A549 (cell line): ENCODE results near the gene TRMT44. TPM values are rescaled to one million over a fixed set of nuclear protein-coding genes. Genes with fewer than 3 reads are reported as not detected.

ENCODE experiments used
- ATAC-seq, 2 experiments: fragments of 200-7000 bp in 1 of 2; fragments of >200 bp in 1 of 2; cut with Nextera tagmentation in 1 of 2; cut with Tn5 transposase in 1 of 2; 3 replicates each; pipeline versions ENCODE4 v1.8.0 to v1.9.1; 2018 to 2020; ENCODE audit warnings: mild to moderate bottlenecking in 1 of 2, moderate library complexity in 1 of 2
- CTCF ChIA-PET: fragments of 300-600 bp; sonication (Branson Sonifier 250); formaldehyde crosslinking; extraction: SDS; loops from one replicate; lab custom pipeline; 2021; ENCODE audit warnings: antibody characterized with exemption, inconsistent platforms; lab: Yijun Ruan, JAX
- POLR2A ChIA-PET: fragments of 350-600 bp; formaldehyde crosslinking; extraction: SDS; loops from one replicate; lab custom pipeline; 2021; ENCODE audit warnings: antibody characterized with exemption, inconsistent platforms; lab: Yijun Ruan, JAX
- DNase-seq, 2 experiments: peaks; one replicate each; pipeline versions ENCODE4 v3.0.0 to v3.0.0-alpha.2; 2011 to 2016; ENCODE audit warnings: low read depth in 1 of 2, low spot score in 1 of 2
- FAIRE-seq: peaks from 2 replicates; lab custom pipeline; 2011; peaks lifted over from hg19 to GRCh38; lab: Jason Lieb, UNC
- H3K27ac ChIP-seq, 2 experiments: fragments of >200 bp; sonication (Bioruptor Twin); formaldehyde crosslinking; 3 replicates each; pipeline ENCODE4 v1.5.1; 2016 to 2017
- H3K4me1 ChIP-seq: fragments of >200 bp; sonication (Bioruptor Twin); formaldehyde crosslinking; 3 replicates; pipeline ENCODE4 v1.6.1; 2016
- H3K4me2 ChIP-seq: fragments of >200 bp; sonication (Bioruptor Twin); formaldehyde crosslinking; 3 replicates; pipeline ENCODE4 v1.6.1; 2016
- H3K4me3 ChIP-seq: fragments of >200 bp; sonication (Bioruptor Twin); formaldehyde crosslinking; 3 replicates; pipeline ENCODE4 v1.5.1; 2016
- H3K9me3 ChIP-seq: fragments of >200 bp; sonication (Bioruptor Twin); formaldehyde crosslinking; 3 replicates; pipeline ENCODE4 v1.6.1; 2016
- ATOH8 ChIP-seq: fragments of 250-450 bp; sonication (Bioruptor Pico); IDR thresholded peaks from 2 replicates; pipeline ENCODE4 v1.5.0; 2020; ENCODE audit warnings: low read depth, mild to moderate bottlenecking, moderate library complexity
- BHLHE40 ChIP-seq: IDR thresholded peaks from 2 replicates; pipeline ENCODE4 v1.6.1; 2012; ENCODE audit warnings: low read depth, low read length, inconsistent platforms
- CBX2 ChIP-seq: fragments of 200-600 bp; sonication (generic); IDR thresholded peaks from 2 replicates; pipeline ENCODE4 v1.6.1; 2016; ENCODE audit warnings: low read depth, mild to moderate bottlenecking, borderline replicate concordance
- CEBPB ChIP-seq, 2 experiments: fragments of >200 bp in 1 of 2; sonication (Bioruptor Twin) in 1 of 2; formaldehyde crosslinking in 1 of 2; IDR thresholded peaks; 2 replicates each; pipeline ENCODE4 v1.6.1; 2012 to 2016
- CHD2 ChIP-seq: fragments of 150-350 bp; IDR thresholded peaks from 2 replicates; pipeline ENCODE4 v1.6.1; 2014; ENCODE audit warnings: low read length; ENCODE audit not compliant: partially characterized antibody
- EHF ChIP-seq: fragments of 250-450 bp; sonication (Bioruptor Pico); IDR thresholded peaks from 2 replicates; pipeline ENCODE4 v1.5.0; 2020; ENCODE audit warnings: mild to moderate bottlenecking
- ESRRA ChIP-seq: fragments of 150-350 bp; IDR thresholded peaks from 2 replicates; pipeline ENCODE4 v1.6.1; 2014; ENCODE audit warnings: mild to moderate bottlenecking, low read length, borderline replicate concordance
- FOSB ChIP-seq: fragments of 250-450 bp; sonication (Bioruptor Pico); IDR thresholded peaks from 2 replicates; pipeline ENCODE4 v1.5.0; 2020; ENCODE audit warnings: mild to moderate bottlenecking, moderate library complexity
- FOXS1 ChIP-seq: fragments of 250-450 bp; sonication (Bioruptor Pico); IDR thresholded peaks from 2 replicates; pipeline ENCODE4 v1.5.0; 2020; ENCODE audit warnings: mild to moderate bottlenecking, moderate library complexity
- GATA3 ChIP-seq: IDR thresholded peaks from 2 replicates; pipeline ENCODE4 v1.6.1; 2012; ENCODE audit warnings: borderline replicate concordance
- HEYL ChIP-seq: fragments of 250-450 bp; sonication (Bioruptor Pico); IDR thresholded peaks from 2 replicates; pipeline ENCODE4 v1.8.0; 2021; ENCODE audit warnings: mild to moderate bottlenecking, moderate library complexity
- JUN ChIP-seq, 2 experiments: fragments of >200 bp; sonication (Bioruptor Twin); formaldehyde crosslinking; IDR thresholded peaks; 2 replicates in 1 of 2; 3 replicates in 1 of 2; pipeline ENCODE4 v1.6.1; 2016 to 2017
- MAFK ChIP-seq: fragments of 450-650 bp; IDR thresholded peaks from 2 replicates; pipeline ENCODE4 v1.6.1; 2014; ENCODE audit not compliant: partially characterized antibody
- MYC ChIP-seq: IDR thresholded peaks from 2 replicates; pipeline ENCODE4 v1.6.1; 2012; ENCODE audit warnings: mild to moderate bottlenecking, inconsistent platforms, low read length, improper control_type of control experiment, borderline replicate concordance
- NFE2L2 ChIP-seq: fragments of 150-350 bp; conservative IDR thresholded peaks from 2 replicates; pipeline ENCODE4 v1.6.1; 2014; ENCODE audit warnings: low read length
- NPAS2 ChIP-seq: fragments of 250-450 bp; sonication (Bioruptor Pico); IDR thresholded peaks from 2 replicates; pipeline ENCODE4 v1.8.0; 2022; ENCODE audit warnings: mild to moderate bottlenecking, moderate library complexity, borderline replicate concordance
- POLR2AphosphoS2 ChIP-seq: conservative IDR thresholded peaks from 2 replicates; pipeline ENCODE4 v1.6.1; 2012; ENCODE audit warnings: low read length, improper control_type of control experiment, inconsistent platforms
- RAD21 ChIP-seq, 2 experiments: fragments of >200 bp in 1 of 2; sonication (Bioruptor Twin) in 1 of 2; formaldehyde crosslinking in 1 of 2; IDR thresholded peaks in 1 of 2; conservative IDR thresholded peaks in 1 of 2; 2 replicates in 1 of 2; 3 replicates in 1 of 2; pipeline ENCODE4 v1.6.1; 2012 to 2018; ENCODE audit warnings: inconsistent platforms in 1 of 2
- RARB ChIP-seq: fragments of 250-450 bp; sonication (Bioruptor Pico); IDR thresholded peaks from 2 replicates; pipeline ENCODE4 v1.8.0; 2021; ENCODE audit warnings: mild to moderate bottlenecking, moderate library complexity
- REST ChIP-seq: fragments of 200-600 bp; sonication (generic); IDR thresholded peaks from 2 replicates; pipeline ENCODE4 v1.6.1; 2016; ENCODE audit warnings: antibody characterized with exemption, mild to moderate bottlenecking, moderate library complexity
- SREBF2 ChIP-seq: fragments of 450-650 bp; IDR thresholded peaks from 2 replicates; pipeline ENCODE4 v1.6.1; 2014; ENCODE audit warnings: mild to moderate bottlenecking, moderate library complexity
- TFCP2L1 ChIP-seq: fragments of 250-450 bp; sonication (Bioruptor Pico); IDR thresholded peaks from 2 replicates; pipeline ENCODE4 v1.5.0; 2021; ENCODE audit warnings: mild to moderate bottlenecking
- ZFP36 ChIP-seq: fragments of 450-650 bp; IDR thresholded peaks from 2 replicates; pipeline ENCODE4 v1.6.1; 2014; ENCODE audit warnings: borderline replicate concordance; ENCODE audit not compliant: partially characterized antibody
- ZNF302 ChIP-seq: fragments of 250-450 bp; sonication (Bioruptor Pico); IDR thresholded peaks from 2 replicates; pipeline ENCODE4 v1.9.0; 2021; ENCODE audit warnings: inconsistent platforms, mild to moderate bottlenecking, moderate library complexity
- ZSCAN20 ChIP-seq: fragments of 250-450 bp; sonication (Bioruptor Pico); IDR thresholded peaks from 2 replicates; pipeline ENCODE4 v1.8.0; 2022; ENCODE audit warnings: mild to moderate bottlenecking, moderate library complexity
- WGBS: methylation state at CpG from one replicate; pipeline ENCODE4 v1.1.6; 2017; ENCODE audit errors: missing lambda C conversion rate; 5-methylcytosine and 5-hydroxymethylcytosine counted together
- polyA plus RNA-seq, 4 experiments: library from polyadenylated mRNA; depleted of rRNA in 3 of 4; stranded (reverse); fragments of >200 nt; fragmentation: RNase III in 1 of 4; extraction: RNeasy Plus Mini Kit Qiagen cat#74134 plus additional on column Dnase treatment in 1 of 4; gene quantifications; 2 replicates in 3 of 4; 3 replicates in 1 of 4; pipeline ENCODE4 v1.2.3, GENCODE V29; 2011 to 2017
- TF ChIP-seq, protein P1 (sequence below): IDR thresholded peaks from 2 replicates; pipeline ENCODE4 v1.6.1; 2012; ENCODE audit warnings: low read depth, borderline replicate concordance
- TF ChIP-seq, protein P2 (sequence below): fragments of >200 bp; sonication (Bioruptor Twin); formaldehyde crosslinking; IDR thresholded peaks from 2 replicates; pipeline ENCODE4 v1.6.1; 2016

The TRMT44 gene
- polyA plus RNA-seq, 2 of the 4 experiments (the other 2 are of a cell fraction) = 5.0 to 7.0 TPM

GRCh38 chr4:8515316-8516060 is 74.9 kb downstream of the TRMT44 start (continued):
- TF ChIP-seq REST = no peak
- no peak for TF ChIP-seq POLR2AphosphoS2
- TF ChIP-seq EHF (CRISPR knock-in tag) = no peak
- TF ChIP-seq ZSCAN20 (CRISPR knock-in tag) = no peak
- TF ChIP-seq FOXS1 = no peak
- no peak for TF ChIP-seq HEYL (CRISPR knock-in tag)
- TF ChIP-seq, all 56 proteins: peak for 0

DNA sequence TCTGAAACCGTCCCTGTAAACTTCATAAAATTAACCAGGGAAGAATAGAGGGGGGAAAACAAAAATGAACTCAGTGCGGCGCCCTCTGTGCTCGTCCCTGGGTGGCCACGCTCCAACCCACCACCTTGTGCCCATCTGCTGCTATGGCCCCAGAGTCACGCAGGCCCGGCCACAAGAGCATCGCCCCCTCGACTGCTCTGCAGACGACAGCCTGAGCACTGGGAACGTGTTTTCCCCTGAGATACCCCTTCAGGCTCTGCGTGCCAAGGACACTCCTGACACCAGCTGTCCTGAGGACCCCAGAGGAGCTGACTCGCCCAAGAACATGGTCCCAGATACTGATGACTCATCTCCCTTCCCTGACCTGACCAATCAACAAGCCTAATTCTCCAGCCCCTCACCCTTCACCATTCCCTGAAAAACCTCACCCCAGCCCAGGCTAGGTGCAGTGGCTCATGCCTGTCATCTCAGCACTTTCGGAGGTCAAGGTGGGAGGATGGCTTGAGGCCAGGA is 75.5 kb downstream of the TRMT44 start:
- no peak for FAIRE-seq
- H3K9me3 ChIP-seq = peaks cover 10% of the 10 kb centered on the region; the same call in 1 of the 3 replicates
- WGBS = 66% methylated on average over 14 of the region's 14 CpGs

DNA sequence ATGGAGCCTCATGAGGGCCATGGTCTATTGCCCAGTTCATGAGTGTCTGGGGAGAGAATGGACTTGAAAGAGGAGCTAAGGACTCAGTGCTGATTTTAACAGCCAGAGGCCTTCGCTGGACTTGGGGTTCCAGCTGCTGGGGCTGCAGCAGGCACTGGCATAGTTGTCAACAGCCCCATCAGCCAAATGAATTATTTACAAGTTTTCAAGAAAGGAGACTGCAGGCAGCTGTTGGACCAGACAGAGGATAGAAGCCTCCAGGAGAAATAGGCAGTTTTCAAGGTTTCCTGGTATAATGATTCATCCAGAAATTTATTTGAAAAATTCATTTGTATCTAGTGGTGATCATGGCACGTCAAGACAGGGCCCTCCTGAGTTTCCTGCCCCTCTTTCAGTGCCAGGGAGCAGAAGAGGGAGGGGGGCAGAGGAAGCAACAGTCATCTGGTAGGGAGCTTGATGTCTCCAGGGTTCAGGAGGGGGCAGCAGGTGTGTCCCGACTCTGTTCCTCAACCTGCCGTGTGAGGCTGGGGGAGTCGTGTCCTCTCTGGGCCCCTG is 76.5 kb downstream of the TRMT44 start:
- Histone ChIP-seq H3K4me1 (no peaks in the 10 kb centered on the region), H3K9me3 (peaks cover 10% of the 10 kb centered on the region; the same call in 1 of the 3 replicates), H3K4me2 (no peak overlapping the region), H3K4me3 (no peak overlapping the region), H3K27ac (no peak overlapping the region)
- POLR2A ChIA-PET = no interaction called here
- FAIRE-seq = no peak
- ATAC-seq = no peak
- no peak for TF ChIP-seq RARB (CRISPR knock-in tag)
- no peak for TF ChIP-seq EHF (CRISPR knock-in tag)
- TF ChIP-seq CHD2 = no peak
- no peak for TF ChIP-seq FOSB (CRISPR knock-in tag)
- no peak for TF ChIP-seq ZNF302
- no peak for TF ChIP-seq ZFP36
- TF ChIP-seq, protein P1, sequence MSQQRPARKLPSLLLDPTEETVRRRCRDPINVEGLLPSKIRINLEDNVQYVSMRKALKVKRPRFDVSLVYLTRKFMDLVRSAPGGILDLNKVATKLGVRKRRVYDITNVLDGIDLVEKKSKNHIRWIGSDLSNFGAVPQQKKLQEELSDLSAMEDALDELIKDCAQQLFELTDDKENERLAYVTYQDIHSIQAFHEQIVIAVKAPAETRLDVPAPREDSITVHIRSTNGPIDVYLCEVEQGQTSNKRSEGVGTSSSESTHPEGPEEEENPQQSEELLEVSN = no peak
- no peak for TF ChIP-seq TFCP2L1 (CRISPR knock-in tag)
- no peak for TF ChIP-seq CEBPB (IDR thresholded peaks at IDR 0.05)
- WGBS = 50% methylated on average over 2 of the region's 5 CpGs
- CTCF ChIA-PET = interaction anchor here (1.0 kb wide), 1 partner anchor 13 kb away, joined by 5 read pairs; no protein-coding TSS in a partner anchor
- no peak for DNase-seq

More for the DNA sequence above, 75.5 kb downstream of the TRMT44 start:
- no peak for DNase-seq
- ATAC-seq = no peak
- TF ChIP-seq RAD21 (conservative IDR thresholded peaks at IDR 0.05 in 1 of 2, IDR thresholded peaks at IDR 0.05 in 1 of 2) = no peak
- TF ChIP-seq CBX2 = no peak
- TF ChIP-seq GATA3 = no peak
- no peak for TF ChIP-seq NPAS2 (CRISPR knock-in tag)
- TF ChIP-seq FOSB (CRISPR knock-in tag) = no peak
- TF ChIP-seq ESRRA = no peak
- no peak for TF ChIP-seq MAFK
- no peak for TF ChIP-seq MYC
- no peak for TF ChIP-seq SREBF2
- TF ChIP-seq, protein P1 = no peak
- TF ChIP-seq BHLHE40 = no peak
- no peak for TF ChIP-seq NFE2L2
- TF ChIP-seq JUN (IDR thresholded peaks at IDR 0.05) = no peak
- no peak for TF ChIP-seq ZNF302
- TF ChIP-seq ZSCAN20 (CRISPR knock-in tag) = no peak
- no peak for TF ChIP-seq ATOH8 (CRISPR knock-in tag)
- TF ChIP-seq, protein P2, sequence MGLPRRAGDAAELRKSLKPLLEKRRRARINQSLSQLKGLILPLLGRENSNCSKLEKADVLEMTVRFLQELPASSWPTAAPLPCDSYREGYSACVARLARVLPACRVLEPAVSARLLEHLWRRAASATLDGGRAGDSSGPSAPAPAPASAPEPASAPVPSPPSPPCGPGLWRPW = no peak
- no peaks in the 10 kb centered on the region for H3K4me1 ChIP-seq
- no peak overlapping the region for H3K4me3 ChIP-seq
- no peak overlapping the region for H3K27ac ChIP-seq
- ChIA-PET CTCF (no interaction called here), POLR2A (no interaction called here)
- H3K4me2 ChIP-seq = no peak overlapping the region
